Neural cell (in vitro differentiated cells): ENCODE data around the gene CD4.

Source experiments
- CTCF ChIP-seq: fragments of 450-650 bp; IDR thresholded peaks from 2 replicates; pipeline ENCODE4 v1.5.1; 2014; ENCODE audit warnings: antibody characterized with exemption, mild to moderate bottlenecking, moderate library complexity; ENCODE audit not compliant: poor library complexity, severe bottlenecking
- EZH2 ChIP-seq: fragments of 200-600, 300-800 bp; shearing (Covaris generic), sonication (generic); IDR thresholded peaks from 2 replicates; pipeline ENCODE4 v1.6.1; 2014; ENCODE audit warnings: antibody characterized with exemption, low read length, borderline replicate concordance, mild to moderate bottlenecking; ENCODE audit not compliant: insufficient read depth, poor library complexity, severe bottlenecking
- MXI1 ChIP-seq: fragments of 450-650 bp; conservative IDR thresholded peaks from 2 replicates; pipeline ENCODE4 v1.6.1; 2014; ENCODE audit warnings: antibody characterized with exemption, mild to moderate bottlenecking; ENCODE audit not compliant: poor library complexity, severe bottlenecking

- no peak for TF ChIP-seq CTCF
- no peak for TF ChIP-seq EZH2
- TF ChIP-seq MXI1: no peak
Measured at GRCh38 chr12:6759741-6760140, 29.6 kb upstream of the CD4 start.
